Measurements from ENCODE around the gene SGSM2.

- TF ChIP-seq CTCF (conservative IDR thresholded peaks at IDR 0.05; ENCODE audit: low read depth, low read length) (no peak), EZH2 (IDR thresholded peaks at IDR 0.05; ENCODE audit: low read length, unreplicated experiment) (no peak)
These were observed 37.5 kb upstream of the SGSM2 start for GRCh38 chr17:2299756-2300155.
